BJ (cell line): ENCODE measurements around the gene TTLL5. TPM values are rescaled to one million over a fixed set of nuclear protein-coding genes. Genes with fewer than 3 reads are reported as not detected.

Experiments used
- CTCF ChIA-PET: fragments of 350-600 bp; formaldehyde crosslinking; extraction: SDS; loops from one replicate; lab custom pipeline; 2021; ENCODE audit warnings: antibody characterized with exemption, inconsistent platforms; lab: Yijun Ruan, JAX
- POLR2A ChIA-PET: fragments of 300-600 bp; sonication (Branson Sonifier 250); formaldehyde crosslinking; extraction: SDS; loops from one replicate; lab custom pipeline; 2021; ENCODE audit warnings: antibody characterized with exemption; lab: Charles Lee
- DNase-seq: peaks from one replicate; pipeline ENCODE4 v3.0.0-alpha.2; 2011; ENCODE audit warnings: low read depth
- H3K27me3 ChIP-seq: 2 replicates; pipeline ENCODE4 v1.6.0; 2011; ENCODE audit warnings: low read length; ENCODE audit not compliant: control insufficient read depth, insufficient read depth
- H3K36me3 ChIP-seq: 2 replicates; pipeline ENCODE4 v1.5.1; 2011; ENCODE audit warnings: low read length; ENCODE audit not compliant: control insufficient read depth, insufficient read depth
- H3K4me3 ChIP-seq: 2 replicates; pipeline ENCODE4 v1.5.1; 2011; ENCODE audit warnings: low read depth, mild to moderate bottlenecking, control low read depth, low read length
- polyA plus RNA-seq: library from polyadenylated mRNA; depleted of rRNA; stranded (reverse); fragments of >200 nt; gene quantifications from 2 replicates; pipeline ENCODE4 v1.2.3, GENCODE V29; 2011
- TF ChIP-seq, protein P1 (sequence below): IDR thresholded peaks from 2 replicates; pipeline ENCODE4 v1.5.1; 2011; ENCODE audit warnings: low read depth, mild to moderate bottlenecking, control low read depth, inconsistent platforms, low read length, moderate library complexity; ENCODE audit not compliant: insufficient read depth

TTLL5 gene
- polyA plus RNA-seq, 1 experiment = 9.9 TPM

DNA sequence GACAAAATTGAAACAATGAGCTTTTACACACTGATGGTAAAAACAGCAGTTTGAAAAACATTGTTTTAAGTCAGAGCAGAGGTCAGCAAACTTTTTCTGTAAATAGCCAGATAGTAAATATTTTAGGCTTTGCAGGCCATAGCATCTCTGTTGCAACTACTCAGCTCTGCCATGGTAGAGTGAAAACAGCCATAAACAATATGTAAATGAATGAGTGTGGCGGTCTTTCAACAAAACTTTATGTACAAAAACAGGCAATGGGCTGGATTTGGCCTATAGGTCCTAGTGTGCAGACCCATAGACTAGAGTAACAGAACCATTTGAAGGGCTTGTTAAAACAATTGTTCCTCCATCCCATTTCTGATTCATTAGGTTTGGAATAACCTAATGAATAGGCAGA is 205.9 kb downstream of the TTLL5 start:
- CTCF ChIA-PET = interaction anchor here (0.6 to 2.0 kb wide), 3 partner anchors 13 to 126 kb away, joined by 3 to 6 read pairs (median 4); no protein-coding TSS in a partner anchor
- POLR2A ChIA-PET = no interaction called here
- no peak for DNase-seq
- Histone ChIP-seq H3K27me3 (no peaks in the 10 kb centered on the region), H3K4me3 (no peak overlapping the region), H3K36me3 (no peaks in the 10 kb centered on the region; the same call in 1 of the 2 replicates)
- TF ChIP-seq, protein P1, sequence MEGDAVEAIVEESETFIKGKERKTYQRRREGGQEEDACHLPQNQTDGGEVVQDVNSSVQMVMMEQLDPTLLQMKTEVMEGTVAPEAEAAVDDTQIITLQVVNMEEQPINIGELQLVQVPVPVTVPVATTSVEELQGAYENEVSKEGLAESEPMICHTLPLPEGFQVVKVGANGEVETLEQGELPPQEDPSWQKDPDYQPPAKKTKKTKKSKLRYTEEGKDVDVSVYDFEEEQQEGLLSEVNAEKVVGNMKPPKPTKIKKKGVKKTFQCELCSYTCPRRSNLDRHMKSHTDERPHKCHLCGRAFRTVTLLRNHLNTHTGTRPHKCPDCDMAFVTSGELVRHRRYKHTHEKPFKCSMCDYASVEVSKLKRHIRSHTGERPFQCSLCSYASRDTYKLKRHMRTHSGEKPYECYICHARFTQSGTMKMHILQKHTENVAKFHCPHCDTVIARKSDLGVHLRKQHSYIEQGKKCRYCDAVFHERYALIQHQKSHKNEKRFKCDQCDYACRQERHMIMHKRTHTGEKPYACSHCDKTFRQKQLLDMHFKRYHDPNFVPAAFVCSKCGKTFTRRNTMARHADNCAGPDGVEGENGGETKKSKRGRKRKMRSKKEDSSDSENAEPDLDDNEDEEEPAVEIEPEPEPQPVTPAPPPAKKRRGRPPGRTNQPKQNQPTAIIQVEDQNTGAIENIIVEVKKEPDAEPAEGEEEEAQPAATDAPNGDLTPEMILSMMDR = no peak

DNA sequence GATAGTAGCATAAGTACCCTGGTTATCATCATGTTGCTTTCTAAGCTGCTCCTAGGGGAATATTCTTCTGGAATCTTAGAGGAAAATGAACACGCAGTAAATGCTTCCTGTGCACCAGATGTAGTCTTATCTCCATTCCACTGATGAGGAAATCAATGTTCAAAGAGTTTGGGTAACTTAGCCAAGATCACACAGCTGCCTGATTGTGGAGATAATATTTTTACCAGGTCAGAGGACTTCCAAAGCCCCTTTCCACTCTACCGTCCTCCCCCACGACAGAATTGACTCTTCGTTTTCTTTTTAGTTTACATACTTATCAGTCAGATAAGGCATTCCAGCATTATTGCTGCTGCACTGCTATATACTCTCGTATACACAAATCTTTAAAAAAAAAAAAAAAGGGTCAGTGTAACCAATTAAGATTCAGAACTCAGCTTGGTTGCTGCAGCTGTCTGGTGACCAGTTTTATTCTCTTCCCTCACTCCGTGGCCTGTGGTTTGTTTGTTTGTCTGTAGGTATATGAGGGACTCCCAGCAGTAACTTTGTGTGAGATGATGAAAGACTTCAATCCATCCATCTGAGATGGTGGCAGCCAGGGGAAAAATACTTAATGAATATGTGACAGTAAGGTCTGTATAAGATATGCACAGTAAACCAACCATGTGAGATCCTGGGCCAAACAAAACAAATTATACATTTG is 210.3 kb downstream of the TTLL5 start:
- CTCF ChIA-PET = interaction anchor here (0.7 to 1.5 kb wide), 2 partner anchors 13 to 79 kb away, joined by 3 read pairs; no protein-coding TSS in a partner anchor

DNA sequence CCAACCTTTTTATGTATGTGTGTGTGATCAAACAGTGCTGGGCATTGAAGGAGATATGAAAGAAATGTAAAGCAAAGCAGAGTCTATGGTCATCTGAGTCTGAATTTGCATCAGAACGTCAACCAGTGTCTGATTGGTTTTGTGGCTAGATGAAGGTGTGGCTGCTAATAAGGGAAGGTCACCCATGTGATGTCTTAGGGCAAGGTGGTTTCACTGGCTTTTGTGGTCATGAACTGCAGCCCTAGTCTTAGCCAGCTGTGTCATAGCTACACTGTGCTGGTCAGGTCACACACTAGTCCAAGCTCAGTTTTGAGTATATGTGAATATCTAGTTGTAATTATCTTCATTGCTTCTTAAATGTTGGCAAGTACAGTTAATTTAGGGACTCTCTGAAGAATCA is 214.9 kb downstream of the TTLL5 start:
- H3K27me3 ChIP-seq = no peaks in the 10 kb centered on the region
- TF ChIP-seq, protein P1 = no peak
- CTCF ChIA-PET = no interaction called here
- POLR2A ChIA-PET = interaction anchor here (0.8 kb wide), 1 partner anchor 13 kb away, joined by 4 read pairs; no protein-coding TSS in a partner anchor
- DNase-seq = no peak
- H3K4me3 ChIP-seq = no peak overlapping the region
- H3K36me3 ChIP-seq = no peaks in the 10 kb centered on the region; the same call in 1 of the 2 replicates

More for the DNA sequence above, 210.3 kb downstream of the TTLL5 start:
- Histone ChIP-seq H3K4me3 (no peak overlapping the region), H3K27me3 (no peaks in the 10 kb centered on the region), H3K36me3 (no peaks in the 10 kb centered on the region; the same call in 1 of the 2 replicates)
- DNase-seq = no peak
- TF ChIP-seq, protein P1 = no peak
- POLR2A ChIA-PET = no interaction called here

DNA sequence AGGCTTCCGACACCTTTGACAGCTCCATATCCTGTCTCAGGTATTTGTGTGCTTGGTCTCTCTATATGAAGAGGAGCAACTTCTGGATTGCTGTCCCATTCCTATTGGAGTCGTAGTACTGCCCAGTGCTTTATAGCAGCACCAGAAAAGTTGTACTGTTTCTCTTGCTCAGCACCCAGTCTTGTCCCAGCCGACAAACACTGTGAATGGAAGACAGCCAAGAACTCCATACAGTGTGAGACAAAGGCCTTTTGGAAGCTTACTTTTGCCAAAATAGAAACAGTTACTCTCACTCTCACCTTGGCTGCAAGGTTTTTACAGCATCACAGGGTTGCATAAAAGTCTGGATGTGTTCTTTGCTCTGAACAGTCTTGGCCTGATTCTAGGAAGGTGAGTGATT is 215.5 kb downstream of the TTLL5 start:
- H3K27me3 ChIP-seq = no peaks in the 10 kb centered on the region
- TF ChIP-seq, protein P1 = no peak
- POLR2A ChIA-PET = no interaction called here
- H3K36me3 ChIP-seq = no peaks in the 10 kb centered on the region
- CTCF ChIA-PET = no interaction called here
- no peak for DNase-seq
- no peak overlapping the region for H3K4me3 ChIP-seq

DNA sequence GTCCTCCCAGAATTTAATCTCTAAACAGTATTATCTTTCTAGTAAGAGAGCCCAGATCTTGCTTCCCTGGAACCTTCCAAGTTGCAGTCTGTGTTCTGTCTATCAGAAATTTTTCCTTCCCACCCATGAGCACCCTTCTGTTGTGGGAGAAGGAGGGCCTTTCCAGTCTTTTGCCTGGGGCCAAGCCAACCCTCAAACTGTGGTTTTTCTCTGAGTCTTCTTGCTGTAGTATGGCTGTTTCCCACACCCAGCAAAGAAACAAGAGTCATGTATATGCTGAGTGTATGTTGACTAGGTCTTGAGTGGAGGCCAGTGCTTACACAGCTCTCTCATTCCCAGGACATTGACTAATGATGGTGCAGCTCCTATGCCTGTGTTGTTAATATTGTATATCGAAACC is 216.2 kb downstream of the TTLL5 start:
- H3K27me3 ChIP-seq = no peaks in the 10 kb centered on the region
- CTCF ChIA-PET = no interaction called here
- no peak overlapping the region for H3K4me3 ChIP-seq
- TF ChIP-seq, protein P1 = no peak
- POLR2A ChIA-PET = no interaction called here
- DNase-seq = no peak
- no peaks in the 10 kb centered on the region for H3K36me3 ChIP-seq
